ENCODE data around the gene LAMA2. TPM values are rescaled to one million over a fixed set of nuclear protein-coding genes. Genes with fewer than 3 reads are reported as not detected.
"Not testable (repeated sequence)": the region's sequence is repeated elsewhere in the genome, so short reads cannot be mapped to it uniquely, and the experiment has no call there.

LAMA2 gene
- total RNA-seq, 4 donors from 2014 or later: 1.7 to 112 (median 19.6) TPM

DNA sequence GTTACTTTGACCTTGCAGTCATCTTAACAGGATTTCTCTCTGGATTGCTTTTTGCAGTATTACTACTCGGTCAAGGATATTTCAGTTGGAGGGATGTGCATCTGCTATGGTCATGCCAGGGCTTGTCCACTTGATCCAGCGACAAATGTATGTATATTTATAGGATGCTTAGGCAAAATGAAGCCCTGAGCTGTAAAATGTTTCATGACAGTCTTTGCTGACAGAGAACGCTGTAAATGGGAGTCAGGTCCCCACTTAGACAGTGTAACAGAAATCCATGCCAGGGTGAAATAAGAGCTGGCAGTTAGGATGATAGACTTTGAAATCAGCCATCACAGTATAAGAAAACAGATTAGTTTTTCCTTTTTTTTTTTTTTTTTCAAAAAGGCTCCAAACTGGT lies 264.0 kb downstream of the LAMA2 start:
- H3K27ac ChIP-seq: no peak overlapping the region
- DNase-seq: no peak
- H3K4me3 ChIP-seq: no peak overlapping the region
- WGBS, 2 donors: 48 to 58% methylated on average over 3 of the region's 3 CpGs
- no peaks in the 10 kb centered on the region for H3K27me3 ChIP-seq
- no peaks in the 10 kb centered on the region for H3K4me1 ChIP-seq
- H3K9me3 ChIP-seq: no peaks in the 10 kb centered on the region
- intact Hi-C loops (cut with DNase I): no loop called here
- H3K36me3 ChIP-seq: no peaks in the 10 kb centered on the region
- no peak for TF ChIP-seq POLR2A (IDR thresholded peaks at IDR 0.05)
- TF ChIP-seq, protein P1, sequence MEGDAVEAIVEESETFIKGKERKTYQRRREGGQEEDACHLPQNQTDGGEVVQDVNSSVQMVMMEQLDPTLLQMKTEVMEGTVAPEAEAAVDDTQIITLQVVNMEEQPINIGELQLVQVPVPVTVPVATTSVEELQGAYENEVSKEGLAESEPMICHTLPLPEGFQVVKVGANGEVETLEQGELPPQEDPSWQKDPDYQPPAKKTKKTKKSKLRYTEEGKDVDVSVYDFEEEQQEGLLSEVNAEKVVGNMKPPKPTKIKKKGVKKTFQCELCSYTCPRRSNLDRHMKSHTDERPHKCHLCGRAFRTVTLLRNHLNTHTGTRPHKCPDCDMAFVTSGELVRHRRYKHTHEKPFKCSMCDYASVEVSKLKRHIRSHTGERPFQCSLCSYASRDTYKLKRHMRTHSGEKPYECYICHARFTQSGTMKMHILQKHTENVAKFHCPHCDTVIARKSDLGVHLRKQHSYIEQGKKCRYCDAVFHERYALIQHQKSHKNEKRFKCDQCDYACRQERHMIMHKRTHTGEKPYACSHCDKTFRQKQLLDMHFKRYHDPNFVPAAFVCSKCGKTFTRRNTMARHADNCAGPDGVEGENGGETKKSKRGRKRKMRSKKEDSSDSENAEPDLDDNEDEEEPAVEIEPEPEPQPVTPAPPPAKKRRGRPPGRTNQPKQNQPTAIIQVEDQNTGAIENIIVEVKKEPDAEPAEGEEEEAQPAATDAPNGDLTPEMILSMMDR (IDR thresholded peaks at IDR 0.05): no peak

DNA sequence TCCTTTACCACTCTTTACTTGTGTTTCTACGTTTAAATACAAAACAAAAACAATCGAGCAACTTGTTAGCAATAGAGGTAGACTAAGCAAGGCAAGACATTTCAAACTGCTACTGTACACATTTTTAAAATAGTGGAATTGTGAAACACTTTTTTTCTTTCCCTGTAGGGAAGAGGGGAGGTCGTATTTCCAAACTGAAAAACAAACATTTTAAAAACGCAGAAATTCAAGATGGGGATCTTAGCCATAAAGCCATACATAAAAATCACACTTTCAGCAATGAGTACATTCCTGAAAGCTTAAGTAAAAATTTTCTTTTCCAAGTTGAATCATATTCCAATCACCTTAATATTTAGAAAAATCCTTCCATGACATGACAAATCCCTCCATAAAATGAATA lies 267.6 kb downstream of the LAMA2 start:
- WGBS, 2 donors: 61 to 69% methylated on average over 4 of the region's 4 CpGs
- intact Hi-C loops (cut with DNase I): no loop called here

DNA sequence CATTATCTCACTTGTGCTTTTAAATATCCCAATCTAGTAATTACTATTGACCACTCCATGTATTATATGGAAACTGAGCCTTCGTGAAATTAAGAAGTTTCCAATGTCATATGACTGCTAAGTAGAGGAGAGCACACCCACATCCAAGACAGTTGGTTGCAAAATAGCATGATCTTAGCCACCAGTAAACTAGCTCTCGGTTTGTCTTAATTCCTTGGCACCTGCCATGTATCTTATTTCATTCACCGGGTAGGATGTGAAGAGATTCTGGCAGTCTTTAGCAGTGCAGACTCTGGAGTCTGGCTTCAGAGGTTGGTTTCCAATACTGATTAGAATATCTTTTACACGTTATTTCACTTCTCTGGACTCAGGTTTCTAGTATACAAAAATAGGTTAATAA lies 270.3 kb downstream of the LAMA2 start:
- Histone ChIP-seq H3K9me3 (no peaks in the 10 kb centered on the region), H3K36me3 (no peaks in the 10 kb centered on the region), H3K4me1 (no peaks in the 10 kb centered on the region), H3K27ac (no peak overlapping the region), H3K27me3 (no peaks in the 10 kb centered on the region), H3K4me3 (no peak overlapping the region)
- WGBS, 2 donors: 67 to 80% methylated on average over 4 of the region's 4 CpGs
- DNase-seq: no peak
- intact Hi-C loops (cut with DNase I): no loop called here
- TF ChIP-seq, protein P1 (IDR thresholded peaks at IDR 0.05): no peak
- TF ChIP-seq POLR2A (IDR thresholded peaks at IDR 0.05): no peak

More for the DNA sequence above, 267.6 kb downstream of the LAMA2 start:
- no peaks in the 10 kb centered on the region for H3K4me1 ChIP-seq
- TF ChIP-seq POLR2A (IDR thresholded peaks at IDR 0.05): no peak
- TF ChIP-seq, protein P1 (IDR thresholded peaks at IDR 0.05): no peak
- no peaks in the 10 kb centered on the region for H3K9me3 ChIP-seq
- no peak overlapping the region for H3K27ac ChIP-seq
- DNase-seq: no peak
- H3K4me3 ChIP-seq: no peak overlapping the region
- no peaks in the 10 kb centered on the region for H3K27me3 ChIP-seq
- no peaks in the 10 kb centered on the region for H3K36me3 ChIP-seq

DNA sequence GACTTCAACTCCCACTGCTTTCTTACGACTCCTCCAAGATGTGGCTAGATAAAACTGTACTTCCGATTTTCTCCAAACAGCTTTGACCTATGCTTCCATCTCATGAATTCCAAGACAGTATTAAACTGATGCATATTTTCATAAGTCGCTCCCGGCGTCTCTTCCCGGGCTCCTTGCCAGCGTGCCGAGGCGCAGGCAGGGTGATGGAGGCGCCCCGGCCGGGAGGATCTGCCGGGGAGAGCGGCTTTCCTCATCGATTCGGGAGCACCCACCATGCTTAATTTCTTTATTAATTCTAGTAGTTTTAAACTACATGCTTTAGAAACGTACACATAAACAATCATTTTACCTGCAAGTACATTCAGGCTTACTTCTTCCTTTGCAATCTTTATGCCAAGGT lies 276.3 kb downstream of the LAMA2 start:
- H3K36me3 ChIP-seq; DNase-seq; intact Hi-C loops (cut with DNase I); H3K4me1 ChIP-seq; H3K4me3 ChIP-seq; H3K9me3 ChIP-seq; H3K27me3 ChIP-seq; H3K27ac ChIP-seq: not testable (repeated sequence)
- 89 to 90% methylated on average over 17 of the region's 17 CpGs for WGBS, 2 donors

DNA sequence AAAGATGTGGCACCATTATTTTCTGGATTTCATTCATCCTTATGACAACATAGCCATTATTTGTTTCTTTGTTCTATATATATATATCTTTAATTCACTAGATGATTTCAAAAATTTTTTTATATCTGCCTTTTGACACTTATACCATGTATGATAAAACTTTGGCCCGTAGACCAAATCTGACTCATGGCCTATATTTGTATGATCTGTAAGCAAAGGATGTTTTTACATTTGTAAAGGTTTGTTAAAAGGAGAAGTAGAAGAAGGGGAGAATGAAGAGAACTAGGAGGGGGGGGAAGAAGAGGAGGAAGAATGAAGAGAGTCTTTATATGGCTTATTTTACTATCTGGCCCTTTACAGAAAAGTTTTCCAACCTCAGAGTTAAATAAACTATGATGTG lies 279.7 kb downstream of the LAMA2 start:
- WGBS, 2 donors: 52 to 100% methylated on average over 1 of the region's 1 CpG
- Histone ChIP-seq H3K4me3 (no peak overlapping the region), H3K4me1 (no peaks in the 10 kb centered on the region), H3K9me3 (no peaks in the 10 kb centered on the region), H3K27me3 (no peaks in the 10 kb centered on the region), H3K27ac (no peak overlapping the region), H3K36me3 (no peaks in the 10 kb centered on the region)
- TF ChIP-seq, protein P1 (IDR thresholded peaks at IDR 0.05): no peak
- no peak for TF ChIP-seq POLR2A (IDR thresholded peaks at IDR 0.05)
- DNase-seq: no peak
- intact Hi-C loops (cut with DNase I): no loop called here

DNA sequence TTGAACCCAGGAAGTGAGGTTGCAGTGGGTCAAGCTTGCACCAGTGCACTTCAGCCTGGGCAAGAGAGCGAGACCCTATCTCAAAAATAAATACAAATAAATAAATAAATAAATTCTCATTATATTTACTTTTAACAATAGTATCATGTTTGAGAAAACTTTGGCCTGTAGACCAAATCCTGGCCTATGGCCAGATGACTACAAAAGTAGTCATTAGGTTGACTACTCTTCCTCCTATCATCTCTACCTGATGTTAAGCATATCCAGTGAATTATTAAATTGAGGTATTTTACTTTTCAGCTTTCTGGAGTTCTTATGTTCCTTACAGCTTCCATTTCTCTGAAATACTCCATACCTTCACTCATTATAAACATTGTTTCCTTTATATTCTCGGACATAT lies 280.6 kb downstream of the LAMA2 start:
- Histone ChIP-seq H3K4me3 (no peak overlapping the region), H3K27me3 (no peaks in the 10 kb centered on the region), H3K36me3 (no peaks in the 10 kb centered on the region), H3K4me1 (no peaks in the 10 kb centered on the region), H3K27ac (no peak overlapping the region), H3K9me3 (no peaks in the 10 kb centered on the region)
- TF ChIP-seq, protein P1 (IDR thresholded peaks at IDR 0.05): no peak
- no peak for TF ChIP-seq POLR2A (IDR thresholded peaks at IDR 0.05)
- WGBS, 2 donors: 83 to 98% methylated on average over 2 of the region's 2 CpGs
- DNase-seq: no peak
- intact Hi-C loops (cut with DNase I): no loop called here
